ENCODE results near the gene SPRED1.
"Not testable (repeated sequence)": the region's sequence is repeated elsewhere in the genome, so short reads cannot be mapped to it uniquely, and the experiment has no call there.

Gene SPRED1

DNA sequence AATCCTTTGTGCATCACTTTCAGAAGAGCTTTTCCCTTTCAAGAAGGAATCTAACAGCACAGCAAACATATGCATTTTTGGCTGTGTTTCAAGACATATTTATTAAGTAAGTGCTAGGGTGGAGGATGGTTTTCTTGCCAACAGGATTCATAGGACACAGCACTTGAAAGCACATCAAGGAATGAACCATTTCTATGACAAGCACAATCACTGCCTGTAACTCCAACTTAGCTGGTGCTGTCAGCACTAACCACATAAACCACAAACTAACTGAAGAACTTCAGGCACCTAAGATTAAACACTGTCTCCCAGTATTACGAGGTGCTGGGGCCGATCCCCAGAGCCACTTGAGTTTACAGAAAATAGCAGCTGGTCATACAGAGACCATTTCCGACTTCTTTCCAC, 35.4 kb upstream of the SPRED1 start:
- Histone ChIP-seq H3K4me3 (ENCODE audit: low read length) (no peak overlapping the region), H3K4me2 (ENCODE audit: low read length) (no peak overlapping the region), H3K4me1 (ENCODE audit: control insufficient read depth, insufficient read depth, low read length) (peaks cover 11% of the 10 kb centered on the region), H3K9ac (ENCODE audit: low read depth, low read length) (no peak overlapping the region), H3K36me3 (ENCODE audit: insufficient read depth, low read length) (no peaks in the 10 kb centered on the region), H3K9me3 (replicated peaks; ENCODE audit: low read length) (no peaks in the 10 kb centered on the region), H3K27me3 (ENCODE audit: control insufficient read depth, insufficient read depth, low read length) (no peaks in the 10 kb centered on the region)

DNA sequence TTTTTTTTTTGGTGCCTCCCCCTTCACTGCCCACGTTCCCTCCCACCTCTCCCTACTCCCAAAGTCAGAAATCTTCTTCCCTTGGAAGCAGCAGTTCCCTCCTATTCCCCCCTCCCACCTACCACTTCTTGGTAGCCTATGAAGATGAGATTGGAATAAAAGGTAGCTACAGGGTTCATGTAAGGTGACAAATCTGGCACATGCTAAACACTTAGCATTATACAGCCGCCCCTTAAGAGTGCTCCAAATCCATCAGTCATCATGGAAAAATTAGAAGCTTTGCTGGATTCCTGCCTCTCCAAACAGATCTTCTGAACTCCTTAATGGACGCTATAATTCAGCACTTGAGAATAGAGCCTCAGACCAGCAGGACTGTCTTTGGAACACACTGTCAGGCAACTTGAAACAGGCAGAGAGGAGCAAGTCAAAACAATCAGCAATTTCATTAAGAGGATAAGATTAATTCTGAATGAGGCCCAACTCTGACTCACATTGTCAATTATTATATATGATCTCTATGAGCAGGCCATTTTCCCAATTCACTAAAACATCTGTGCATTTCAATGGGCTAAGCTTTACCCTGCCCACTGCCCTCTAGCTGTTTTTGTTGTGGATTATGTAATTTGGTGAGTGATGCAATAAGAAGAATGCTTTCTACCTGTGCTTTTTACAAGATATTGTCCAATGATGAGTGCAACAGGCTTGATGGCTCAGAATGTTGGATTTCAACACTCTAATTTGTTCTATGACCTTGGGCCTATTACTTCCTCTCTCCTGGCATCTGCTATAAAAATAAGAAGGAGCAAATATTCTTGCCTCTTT, 34.6 kb upstream of the SPRED1 start:
- Histone ChIP-seq H3K4me2 (ENCODE audit: low read length) (no peak overlapping the region), H3K9me3 (replicated peaks; ENCODE audit: low read length) (no peaks in the 10 kb centered on the region), H3K9ac (ENCODE audit: low read depth, low read length) (no peak overlapping the region), H3K27me3 (ENCODE audit: control insufficient read depth, insufficient read depth, low read length) (no peaks in the 10 kb centered on the region), H3K36me3 (ENCODE audit: insufficient read depth, low read length) (no peaks in the 10 kb centered on the region), H3K4me1 (ENCODE audit: control insufficient read depth, insufficient read depth, low read length) (peaks cover 11% of the 10 kb centered on the region), H3K4me3 (ENCODE audit: low read length) (no peak overlapping the region)

DNA sequence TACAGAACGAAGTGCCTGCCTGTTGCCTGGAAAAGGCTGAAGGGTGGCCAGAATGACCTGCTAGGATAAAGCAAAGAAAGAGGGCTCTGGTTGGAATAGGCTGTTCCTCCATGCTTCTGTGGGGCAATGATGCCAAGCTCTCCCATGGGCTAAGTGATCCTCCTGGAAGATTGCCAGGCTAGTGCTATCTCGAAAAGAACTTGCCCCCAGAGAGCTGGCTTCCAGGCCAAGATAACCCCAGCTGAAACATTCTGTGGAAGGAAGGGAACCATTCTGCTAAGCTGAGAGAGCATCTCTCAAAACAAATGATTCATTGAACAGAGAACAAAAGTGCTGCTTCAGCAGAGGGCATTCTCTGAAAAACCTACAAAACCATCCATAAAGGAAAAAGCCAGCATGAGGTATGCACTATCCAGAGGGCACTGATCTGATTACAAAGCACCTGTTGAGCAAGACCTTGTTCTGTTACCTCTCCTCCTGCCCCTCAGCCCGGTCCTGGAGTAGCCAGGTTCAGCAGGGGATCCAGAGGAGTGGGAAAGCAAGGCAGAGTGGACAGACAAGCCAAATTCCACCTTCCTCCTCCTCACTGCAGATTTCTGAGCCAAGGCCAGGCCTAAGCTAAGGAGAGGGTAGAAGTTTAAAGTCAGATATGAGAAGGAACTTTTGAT, 31.9 kb upstream of the SPRED1 start:
- Histone ChIP-seq H3K4me1 (ENCODE audit: control insufficient read depth, insufficient read depth, low read length) (peaks cover 11% of the 10 kb centered on the region), H3K9me3 (replicated peaks; ENCODE audit: low read length) (no peaks in the 10 kb centered on the region), H3K36me3 (ENCODE audit: insufficient read depth, low read length) (no peaks in the 10 kb centered on the region), H3K4me3 (ENCODE audit: low read length) (no peak overlapping the region), H3K4me2 (ENCODE audit: low read length) (no peak overlapping the region), H3K9ac (ENCODE audit: low read depth, low read length) (no peak overlapping the region), H3K27me3 (ENCODE audit: control insufficient read depth, insufficient read depth, low read length) (no peaks in the 10 kb centered on the region)

DNA sequence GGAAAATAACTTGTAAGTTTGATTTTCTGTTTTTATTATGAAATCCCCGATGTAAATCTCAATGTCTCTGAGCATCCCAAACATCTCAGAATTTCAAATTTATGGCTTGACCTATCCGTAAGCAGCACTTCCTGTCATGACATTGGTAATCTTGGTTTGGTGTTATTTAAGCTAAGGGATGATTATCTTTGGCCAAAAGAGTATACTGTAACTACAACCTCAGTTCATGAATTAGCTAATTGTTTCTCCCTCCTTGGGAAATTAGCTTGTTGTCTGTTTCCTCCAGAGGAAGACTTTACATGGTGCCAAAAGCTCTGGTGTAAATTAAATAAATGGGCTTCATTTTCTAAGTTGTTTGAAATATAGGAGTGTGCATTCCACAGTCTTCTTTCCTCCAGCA, 28.1 kb upstream of the SPRED1 start:
- Histone ChIP-seq H3K4me3 (ENCODE audit: low read length) (no peak overlapping the region), H3K9me3 (replicated peaks; ENCODE audit: low read length) (no peaks in the 10 kb centered on the region), H3K36me3 (ENCODE audit: insufficient read depth, low read length) (no peaks in the 10 kb centered on the region), H3K4me1 (ENCODE audit: control insufficient read depth, insufficient read depth, low read length) (peaks cover 10% of the 10 kb centered on the region), H3K9ac (ENCODE audit: low read depth, low read length) (no peak overlapping the region), H3K27me3 (ENCODE audit: control insufficient read depth, insufficient read depth, low read length) (no peaks in the 10 kb centered on the region), H3K4me2 (ENCODE audit: low read length) (no peak overlapping the region)

DNA sequence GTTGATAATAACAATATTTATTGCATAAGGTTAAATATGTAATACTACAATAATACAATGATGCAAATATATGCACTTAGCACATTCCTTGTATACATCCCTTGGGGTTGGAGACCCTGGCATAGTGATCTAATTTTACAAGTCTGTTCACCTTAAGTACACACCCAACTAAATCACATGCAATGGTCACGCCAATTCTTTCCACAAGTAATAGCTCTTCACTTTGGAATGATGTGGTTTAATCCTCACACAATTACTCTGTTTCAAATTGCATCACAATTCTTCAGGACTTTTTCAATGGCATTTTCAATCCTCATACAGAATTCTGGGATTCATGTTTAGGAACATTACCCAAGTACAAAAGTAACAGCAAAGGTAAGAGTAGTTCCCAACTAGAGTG, 27.3 kb upstream of the SPRED1 start:
- no peak overlapping the region for H3K4me2 ChIP-seq (ENCODE audit: low read length)
- no peaks in the 10 kb centered on the region for H3K27me3 ChIP-seq (ENCODE audit: control insufficient read depth, insufficient read depth, low read length)
- no peaks in the 10 kb centered on the region for H3K36me3 ChIP-seq (ENCODE audit: insufficient read depth, low read length)
- no peaks in the 10 kb centered on the region for H3K9me3 ChIP-seq (replicated peaks; ENCODE audit: low read length)
- peaks cover 17% of the 10 kb centered on the region for H3K4me1 ChIP-seq (ENCODE audit: control insufficient read depth, insufficient read depth, low read length)
- H3K9ac ChIP-seq (ENCODE audit: low read depth, low read length), result no peak overlapping the region
- H3K4me3 ChIP-seq (ENCODE audit: low read length), result no peak overlapping the region

DNA sequence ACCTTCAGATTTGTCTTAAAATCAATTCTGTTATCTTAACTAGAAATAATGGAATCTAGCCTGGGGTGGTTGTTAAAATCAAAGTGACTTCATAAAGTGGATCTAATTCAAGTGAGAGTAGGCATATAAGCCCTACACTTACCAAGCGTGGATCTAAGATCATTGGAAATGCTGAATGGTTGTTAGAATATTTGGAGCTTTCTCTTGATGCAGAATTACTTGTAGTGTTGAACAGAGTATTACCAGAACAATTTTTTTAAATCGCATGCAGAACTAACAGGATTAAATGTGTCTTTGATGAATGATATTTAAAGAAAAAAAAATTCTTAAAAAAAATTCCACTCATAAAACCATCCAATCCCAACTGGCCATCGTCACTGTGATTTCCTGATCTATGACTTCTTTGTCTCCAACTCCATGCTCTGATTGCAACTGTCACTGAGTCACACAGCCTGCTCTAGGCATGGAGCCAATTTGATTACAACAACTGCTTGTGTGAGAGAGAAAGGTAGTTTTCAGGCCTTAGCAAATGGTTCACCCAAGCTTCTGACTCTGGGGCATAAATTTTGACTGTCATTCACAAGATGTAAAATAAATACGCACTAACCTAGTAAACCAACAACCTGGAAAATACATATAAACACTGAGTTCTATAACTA, 25.9 kb upstream of the SPRED1 start:
- Histone ChIP-seq H3K9me3 (replicated peaks; ENCODE audit: low read length) (no peaks in the 10 kb centered on the region), H3K4me3 (ENCODE audit: low read length) (no peak overlapping the region), H3K36me3 (ENCODE audit: insufficient read depth, low read length) (no peaks in the 10 kb centered on the region), H3K4me2 (ENCODE audit: low read length) (no peak overlapping the region), H3K4me1 (ENCODE audit: control insufficient read depth, insufficient read depth, low read length) (peaks cover 17% of the 10 kb centered on the region), H3K27me3 (ENCODE audit: control insufficient read depth, insufficient read depth, low read length) (no peaks in the 10 kb centered on the region), H3K9ac (ENCODE audit: low read depth, low read length) (no peak overlapping the region)

DNA sequence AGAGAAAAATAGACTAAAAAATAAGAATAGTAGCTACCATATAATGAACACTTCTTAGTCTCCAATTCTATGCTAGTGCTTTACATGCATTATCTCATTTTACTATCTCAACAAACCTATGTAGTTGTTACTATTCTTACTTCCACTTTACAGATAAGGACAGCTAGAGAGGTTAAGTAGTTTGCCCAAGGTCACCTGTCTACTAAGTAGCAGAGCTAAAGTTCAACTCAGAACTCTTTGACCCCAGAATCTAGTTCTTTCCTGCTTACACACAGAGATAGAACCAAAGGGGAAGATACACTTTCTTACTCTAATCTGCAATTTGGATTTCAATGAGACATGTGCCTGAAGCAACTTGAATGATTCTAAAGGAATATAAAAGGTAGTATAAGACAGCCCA, 24.7 kb upstream of the SPRED1 start:
- H3K4me1 ChIP-seq (ENCODE audit: control insufficient read depth, insufficient read depth, low read length), result peaks cover 17% of the 10 kb centered on the region
- no peaks in the 10 kb centered on the region for H3K27me3 ChIP-seq (ENCODE audit: control insufficient read depth, insufficient read depth, low read length)

DNA sequence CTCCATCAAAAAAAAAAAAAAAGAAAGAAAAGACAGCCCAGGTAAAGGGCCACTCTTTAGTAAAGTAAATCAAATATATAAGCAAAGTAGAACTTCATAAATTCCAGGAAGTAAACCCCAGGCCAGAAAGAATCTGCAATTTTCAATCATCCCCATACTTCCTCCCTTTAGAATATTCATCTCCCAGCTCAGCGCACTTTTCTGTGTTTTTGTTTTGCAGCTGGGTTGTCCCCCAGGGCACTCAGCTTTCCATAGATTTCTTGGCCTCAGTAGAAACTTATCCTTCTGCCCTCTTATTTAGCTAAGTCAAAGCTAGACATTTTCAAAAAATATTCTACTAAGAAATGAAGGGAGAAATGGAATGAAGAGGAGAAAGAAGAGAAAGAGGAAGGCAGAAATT, 24.0 kb upstream of the SPRED1 start:
- Histone ChIP-seq H3K9ac (ENCODE audit: low read depth, low read length) (no peak overlapping the region), H3K4me2 (ENCODE audit: low read length) (no peak overlapping the region), H3K9me3 (replicated peaks; ENCODE audit: low read length) (no peaks in the 10 kb centered on the region), H3K36me3 (ENCODE audit: insufficient read depth, low read length) (no peaks in the 10 kb centered on the region), H3K4me1 (ENCODE audit: control insufficient read depth, insufficient read depth, low read length) (peaks cover 17% of the 10 kb centered on the region), H3K27me3 (ENCODE audit: control insufficient read depth, insufficient read depth, low read length) (no peaks in the 10 kb centered on the region), H3K4me3 (ENCODE audit: low read length) (no peak overlapping the region)

More for the DNA sequence above, 24.7 kb upstream of the SPRED1 start:
- Histone ChIP-seq H3K9me3 (replicated peaks; ENCODE audit: low read length) (no peaks in the 10 kb centered on the region), H3K4me2 (ENCODE audit: low read length) (no peak overlapping the region), H3K36me3 (ENCODE audit: insufficient read depth, low read length) (no peaks in the 10 kb centered on the region), H3K9ac (ENCODE audit: low read depth, low read length) (no peak overlapping the region), H3K4me3 (ENCODE audit: low read length) (no peak overlapping the region)

DNA sequence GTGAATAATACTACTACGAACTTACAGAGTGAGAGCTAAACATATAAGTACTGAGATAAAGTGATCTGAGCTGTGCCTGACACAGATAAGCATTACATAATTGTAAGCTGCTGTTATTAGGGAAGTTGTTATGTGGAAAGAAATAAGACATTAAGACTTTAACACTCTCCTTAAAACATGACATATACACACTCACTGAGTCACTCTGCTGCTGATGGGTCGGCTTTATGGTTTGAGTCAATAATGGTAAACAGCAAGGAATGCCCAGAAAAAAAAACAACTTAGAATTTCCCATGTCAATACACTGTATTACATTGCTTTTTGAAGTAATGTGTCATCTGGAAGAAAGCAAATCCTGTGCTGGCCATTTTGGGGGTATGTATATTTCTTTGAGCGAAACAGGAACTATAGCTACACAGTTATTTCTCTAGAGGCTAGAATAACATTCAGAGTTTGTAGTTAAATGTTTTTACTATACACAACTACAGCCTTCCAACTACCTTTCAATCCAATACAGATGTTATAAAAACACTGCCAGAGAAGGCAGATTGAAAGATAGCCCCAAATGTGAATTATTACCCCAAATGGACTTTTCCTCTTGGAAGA, 22.8 kb upstream of the SPRED1 start:
- no peaks in the 10 kb centered on the region for H3K36me3 ChIP-seq (ENCODE audit: insufficient read depth, low read length)
- H3K9ac ChIP-seq (ENCODE audit: low read depth, low read length), result no peak overlapping the region
- no peaks in the 10 kb centered on the region for H3K9me3 ChIP-seq (replicated peaks; ENCODE audit: low read length)
- no peak overlapping the region for H3K4me2 ChIP-seq (ENCODE audit: low read length)
- H3K4me3 ChIP-seq (ENCODE audit: low read length), result no peak overlapping the region
- H3K27me3 ChIP-seq (ENCODE audit: control insufficient read depth, insufficient read depth, low read length), result no peaks in the 10 kb centered on the region
- peaks cover 17% of the 10 kb centered on the region for H3K4me1 ChIP-seq (ENCODE audit: control insufficient read depth, insufficient read depth, low read length)

DNA sequence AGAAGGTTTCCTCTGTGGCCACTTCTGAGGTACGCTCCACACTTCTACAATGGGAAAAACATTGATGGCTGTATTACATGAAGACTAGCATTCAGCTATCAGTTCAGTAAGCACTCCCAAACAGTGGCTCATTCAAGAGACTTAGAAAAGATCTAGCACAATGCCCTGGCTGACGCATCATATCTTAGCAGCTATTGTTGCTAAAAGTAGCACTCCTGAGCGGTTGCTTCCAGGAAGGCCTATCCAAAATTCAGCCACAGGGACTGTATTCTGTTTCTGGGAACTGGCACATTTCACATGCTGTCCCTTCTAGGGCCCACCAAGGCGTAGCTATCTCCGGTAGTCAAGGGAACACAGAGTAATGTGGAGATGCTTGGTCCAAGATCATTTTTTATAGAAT, 21.2 kb upstream of the SPRED1 start:
- no peaks in the 10 kb centered on the region for H3K9me3 ChIP-seq (replicated peaks; ENCODE audit: low read length)
- no peaks in the 10 kb centered on the region for H3K27me3 ChIP-seq (ENCODE audit: control insufficient read depth, insufficient read depth, low read length)
- peaks cover 16% of the 10 kb centered on the region for H3K4me1 ChIP-seq (ENCODE audit: control insufficient read depth, insufficient read depth, low read length)
- no peaks in the 10 kb centered on the region for H3K36me3 ChIP-seq (ENCODE audit: insufficient read depth, low read length)
- no peak overlapping the region for H3K4me3 ChIP-seq (ENCODE audit: low read length)
- H3K9ac ChIP-seq (ENCODE audit: low read depth, low read length), result no peak overlapping the region
- H3K4me2 ChIP-seq (ENCODE audit: low read length), result no peak overlapping the region

DNA sequence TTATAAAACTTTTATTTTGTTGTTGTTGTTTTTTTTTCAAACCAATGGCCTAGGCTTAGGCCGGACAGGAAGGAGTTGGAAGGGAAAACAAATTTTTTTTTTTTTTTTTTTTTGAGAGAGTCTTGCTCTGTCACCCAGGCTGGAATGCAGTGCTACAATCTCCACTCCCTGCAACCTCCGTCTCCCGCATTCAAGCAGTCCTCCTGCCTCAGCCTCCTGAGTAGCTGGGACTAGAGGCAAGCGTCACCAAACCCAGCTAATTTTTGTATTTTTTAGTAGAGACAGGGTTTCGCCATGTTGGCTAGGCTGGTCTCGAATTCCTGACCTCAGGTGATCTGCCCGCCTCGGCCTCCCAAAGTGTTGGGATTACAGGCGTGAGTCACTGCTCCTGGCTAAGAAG, 15.6 kb upstream of the SPRED1 start:
- H3K4me1 ChIP-seq (ENCODE audit: control insufficient read depth, insufficient read depth, low read length); H3K27me3 ChIP-seq (ENCODE audit: control insufficient read depth, insufficient read depth, low read length); H3K4me3 ChIP-seq (ENCODE audit: low read length); H3K4me2 ChIP-seq (ENCODE audit: low read length); H3K36me3 ChIP-seq (ENCODE audit: insufficient read depth, low read length); H3K9me3 ChIP-seq (replicated peaks; ENCODE audit: low read length); H3K9ac ChIP-seq (ENCODE audit: low read depth, low read length): not testable (repeated sequence)
